ENCODE data around the gene PRCC.

The PRCC gene

GRCh38 chr1:156801409-156802121, 34.2 kb downstream of the PRCC start:
- no peak for DNase-seq

DNA sequence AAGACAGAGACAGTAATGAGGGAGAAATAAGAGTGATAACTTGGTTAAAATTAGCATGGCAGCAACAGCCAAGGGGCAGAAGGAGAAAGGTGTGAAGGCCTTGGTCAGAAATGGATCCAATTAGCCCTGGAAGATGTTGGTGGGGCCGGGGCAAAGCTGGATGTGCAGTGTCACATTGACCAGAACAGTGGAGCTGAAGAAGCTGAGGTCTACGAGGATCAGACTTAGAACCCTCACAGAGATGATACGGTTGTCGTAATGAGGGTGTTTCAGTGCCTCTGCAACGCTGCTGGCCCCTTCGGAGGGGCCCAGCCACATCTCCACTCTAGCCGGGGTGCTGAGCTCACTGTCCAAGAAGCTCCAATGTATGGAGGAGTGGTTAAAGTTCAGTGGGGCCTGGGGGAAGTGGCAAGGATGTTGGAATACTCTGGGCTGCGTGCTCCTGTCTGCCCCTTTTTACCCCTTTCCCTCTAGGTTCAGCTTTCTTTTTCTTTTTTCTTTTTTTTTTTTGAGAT, 35.1 kb downstream of the PRCC start:
- no peak for DNase-seq

DNA sequence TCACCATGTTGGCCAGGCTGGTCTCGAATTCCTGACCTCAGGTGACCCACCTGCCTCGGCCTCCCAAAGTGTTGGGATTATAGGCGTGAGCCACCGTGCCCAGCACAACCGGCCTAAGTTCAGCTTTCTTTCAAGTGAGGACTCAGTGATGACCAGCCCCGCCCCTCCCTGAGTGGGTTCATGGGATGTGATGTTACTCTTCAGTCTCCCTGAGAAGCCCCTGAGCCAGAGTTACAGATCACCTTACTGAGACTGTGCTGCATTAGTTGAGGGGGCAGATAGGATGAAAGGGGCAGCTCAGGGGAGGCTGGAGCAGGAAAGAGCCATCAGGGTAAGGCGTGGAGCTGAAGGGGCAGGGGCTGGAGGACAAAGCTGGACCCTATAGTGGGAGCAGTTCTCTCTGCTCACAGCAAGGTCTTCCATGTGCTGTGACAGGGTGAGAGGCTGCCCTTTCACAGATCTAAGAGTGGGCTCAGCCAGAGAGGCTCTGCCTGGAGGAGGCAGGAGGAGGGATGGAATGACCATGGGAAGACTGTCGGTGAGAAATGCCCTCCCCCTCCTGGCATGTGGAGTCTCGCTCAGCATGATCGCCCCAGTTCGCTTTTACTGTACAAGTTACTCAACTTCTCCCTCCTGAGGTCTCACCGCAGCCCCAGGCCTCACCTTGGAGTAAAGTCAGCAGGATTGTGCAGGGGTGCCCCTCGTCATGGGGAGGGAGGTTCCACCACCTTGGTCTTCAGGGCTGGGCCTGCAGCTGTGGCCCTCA, 35.9 kb downstream of the PRCC start:
- DNase-seq, result no peak

DNA sequence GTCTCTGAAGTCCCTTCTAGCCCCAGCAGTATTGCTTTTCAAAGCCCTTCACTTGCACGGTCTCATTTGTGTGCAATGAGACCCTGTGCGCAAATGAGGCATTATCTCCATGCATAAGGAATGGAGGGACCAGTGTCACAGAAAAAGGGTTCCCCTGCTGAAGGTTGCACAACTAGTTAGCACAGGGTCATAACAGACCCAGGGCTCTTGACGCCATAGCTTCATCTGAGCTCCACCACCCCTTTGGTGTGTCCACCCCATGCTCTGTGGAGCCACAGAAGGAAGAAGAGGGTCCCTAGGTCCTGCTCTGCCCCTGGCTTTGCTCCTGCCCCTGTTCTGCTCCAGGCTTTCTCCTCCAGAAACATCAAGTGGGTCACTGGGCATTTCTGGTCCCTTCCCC, 36.7 kb downstream of the PRCC start:
- DNase-seq, result no peak

GRCh38 chr1:156804572-156805243, 37.4 kb downstream of the PRCC start:
- no peak for DNase-seq

DNA sequence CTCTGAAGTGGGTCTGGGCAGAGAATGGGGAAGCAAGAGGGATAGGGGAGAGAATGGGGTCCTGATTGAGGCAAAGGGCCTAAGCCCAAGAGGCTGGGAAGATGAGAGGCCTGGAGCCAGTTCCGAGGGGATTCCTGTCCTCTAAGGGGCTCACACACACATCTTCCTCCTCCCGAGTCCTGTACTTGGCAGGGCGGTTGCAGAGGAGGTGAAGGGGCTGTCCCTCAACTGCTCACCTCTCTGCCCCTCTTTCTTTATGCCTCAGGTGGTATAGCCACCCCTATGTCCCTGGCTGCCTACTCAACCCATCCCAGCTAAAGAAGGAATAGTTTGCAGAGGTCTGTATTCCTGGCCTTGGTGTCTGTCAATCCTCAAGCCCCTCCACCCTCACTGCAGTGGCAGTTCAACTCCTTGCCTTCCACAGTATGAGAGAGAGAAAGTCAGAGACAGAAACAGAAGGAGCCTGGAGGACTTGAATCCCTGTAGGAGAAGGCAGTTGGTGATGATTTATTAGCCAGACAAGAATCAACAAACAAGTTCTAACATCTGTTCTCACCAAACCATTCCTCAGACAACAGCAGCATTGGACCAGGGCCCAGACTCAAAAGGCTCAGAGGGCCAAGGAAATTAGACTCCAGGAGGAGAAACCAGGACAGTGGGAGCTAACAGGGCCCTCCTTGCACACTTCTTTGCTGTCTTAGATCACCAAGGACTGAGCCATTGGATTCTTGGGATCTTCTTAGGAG, 38.6 kb downstream of the PRCC start:
- no peak for DNase-seq

DNA sequence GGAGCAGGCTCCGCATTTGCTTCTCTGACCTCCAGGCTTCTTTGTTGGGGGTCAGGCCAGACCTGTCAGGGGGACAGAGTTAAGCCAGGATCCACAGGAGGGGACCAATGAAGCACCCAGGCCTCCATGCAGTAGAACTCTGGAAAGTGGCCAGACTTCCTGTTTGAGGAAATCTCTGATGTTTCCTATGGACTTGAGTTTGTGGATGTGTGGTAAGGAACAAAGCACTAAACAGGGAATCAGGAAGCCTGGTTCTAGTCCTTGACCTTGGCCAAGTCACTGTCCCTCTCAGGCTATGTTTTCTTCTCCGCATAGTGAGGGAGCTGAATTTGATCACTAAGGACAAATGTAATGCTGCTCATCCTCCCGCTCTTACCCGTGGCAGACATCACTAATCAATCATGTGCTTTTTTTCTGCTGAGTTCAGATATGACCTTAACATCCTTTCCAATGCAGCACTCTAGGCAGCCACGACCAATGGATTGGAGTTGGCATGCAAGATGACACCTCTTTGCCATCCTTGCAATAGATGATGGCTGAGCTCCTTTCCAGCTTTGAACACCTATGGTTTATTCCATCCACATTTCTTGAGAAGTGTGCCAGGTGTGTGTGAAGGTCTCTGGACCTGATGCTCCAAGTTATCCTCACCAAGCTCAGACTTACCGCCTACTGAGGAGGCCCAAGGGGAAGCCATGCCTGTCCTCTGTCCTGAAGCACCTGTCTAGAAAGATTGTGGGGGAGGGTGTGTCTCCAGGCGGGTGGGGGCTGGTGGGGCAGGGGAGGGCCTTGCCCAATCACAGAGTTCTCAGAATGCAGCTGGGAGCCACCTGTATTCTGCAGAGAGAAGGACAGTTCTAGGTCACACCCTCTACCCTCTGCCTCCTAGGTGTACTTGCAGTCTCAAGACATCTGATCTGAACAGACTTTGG, 39.4 kb downstream of the PRCC start:
- DNase-seq, result no peak

GRCh38 chr1:156807627-156808026, 40.3 kb downstream of the PRCC start:
- DNase-seq, result no peak

GRCh38 chr1:156808186-156809030, 41.1 kb downstream of the PRCC start:
- no peak for DNase-seq

- DNase-seq, result no peak
Observed at GRCh38 chr1:156809281-156809680, 41.9 kb downstream of the PRCC start.

- DNase-seq, result no peak
Observed at GRCh38 chr1:156809711-156810366, 42.5 kb downstream of the PRCC start.

- no peak for DNase-seq
Observed at GRCh38 chr1:156811168-156811567, 43.8 kb downstream of the PRCC start.

- DNase-seq, result no peak
Observed at GRCh38 chr1:156812293-156812990, 45.1 kb downstream of the PRCC start.

DNA sequence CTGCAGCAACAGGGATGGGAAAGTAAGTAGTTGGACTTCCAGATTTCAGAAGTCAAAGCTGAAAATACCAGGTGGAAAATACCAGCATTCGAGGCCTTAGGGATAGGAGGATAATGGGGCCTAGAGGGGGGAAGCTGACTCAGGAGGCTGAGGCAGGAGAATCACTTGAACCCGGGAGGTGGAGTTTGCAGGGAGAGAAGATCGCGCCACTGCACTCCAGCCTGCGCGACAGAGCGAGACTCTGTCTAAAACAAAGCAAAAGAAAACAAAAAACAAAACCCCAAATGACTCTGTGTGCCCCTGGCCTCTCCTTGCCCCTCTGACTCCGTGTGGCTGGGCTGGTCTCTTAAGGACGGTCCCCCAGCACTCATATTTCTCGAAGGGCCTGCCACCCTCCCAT, 46.0 kb downstream of the PRCC start:
- DNase-seq, result no peak

GRCh38 chr1:156813750-156814570, 46.6 kb downstream of the PRCC start:
- peak; percentile 81 for DNase-seq

DNA sequence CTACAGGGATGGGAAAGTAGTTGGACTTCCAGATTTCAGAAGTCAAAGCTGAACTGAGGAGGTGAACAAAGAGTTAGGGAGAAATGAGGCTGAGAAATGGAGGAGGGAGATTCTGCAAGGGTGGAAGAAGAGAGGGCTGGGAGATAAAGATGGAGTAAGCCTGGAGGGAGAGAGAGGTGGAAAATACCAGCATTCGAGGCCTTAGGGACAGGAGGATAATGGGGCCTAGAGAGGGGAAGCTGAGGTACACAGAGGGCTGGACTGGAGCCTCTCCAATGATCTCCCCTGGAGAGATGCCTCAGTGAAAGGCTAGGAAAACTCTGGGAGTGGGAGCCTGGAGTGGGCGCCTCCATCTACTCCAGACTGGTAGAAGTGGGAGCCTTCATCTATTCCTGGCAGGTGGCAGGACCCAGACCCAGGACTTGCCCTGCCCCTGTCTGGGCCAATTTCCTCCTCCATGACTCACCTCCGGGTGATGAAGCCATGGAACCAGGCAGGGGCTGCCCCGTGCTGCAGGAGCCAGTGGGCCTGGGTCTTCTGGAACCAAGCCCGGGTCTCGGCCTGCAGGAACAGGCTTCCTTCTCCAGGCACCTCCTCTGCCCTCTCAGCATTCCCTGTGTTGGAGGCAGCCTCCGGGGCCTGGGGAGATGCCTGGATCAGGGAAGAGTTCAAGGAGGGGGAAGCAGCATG, 47.4 kb downstream of the PRCC start:
- peak; percentile 50 for DNase-seq

DNA sequence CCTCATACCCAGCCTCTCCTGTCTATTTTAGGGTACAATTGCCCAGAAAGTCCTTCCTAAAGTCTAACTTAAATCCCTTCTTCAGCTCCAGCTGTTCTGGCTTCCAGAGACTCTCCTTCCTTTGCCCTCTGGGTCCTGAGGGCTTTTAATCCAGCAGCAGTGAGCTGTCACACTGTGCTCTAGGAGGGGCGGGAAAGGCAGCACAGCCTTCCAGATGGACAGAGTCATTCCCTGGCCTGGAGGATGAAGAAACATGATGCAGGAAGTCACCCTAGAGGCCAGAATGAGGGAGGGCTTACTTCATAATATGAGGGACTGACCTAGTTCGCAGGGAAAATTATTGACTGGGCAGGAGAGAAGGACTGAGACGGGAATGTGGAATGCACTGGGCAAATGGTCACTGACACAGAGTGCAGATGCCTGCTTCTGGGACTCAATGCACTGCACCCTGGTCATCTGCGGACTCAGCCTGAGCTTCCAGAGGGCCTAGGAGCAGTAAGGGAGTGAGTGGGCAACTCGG, 48.0 kb downstream of the PRCC start:
- DNase-seq, result no peak

DNA sequence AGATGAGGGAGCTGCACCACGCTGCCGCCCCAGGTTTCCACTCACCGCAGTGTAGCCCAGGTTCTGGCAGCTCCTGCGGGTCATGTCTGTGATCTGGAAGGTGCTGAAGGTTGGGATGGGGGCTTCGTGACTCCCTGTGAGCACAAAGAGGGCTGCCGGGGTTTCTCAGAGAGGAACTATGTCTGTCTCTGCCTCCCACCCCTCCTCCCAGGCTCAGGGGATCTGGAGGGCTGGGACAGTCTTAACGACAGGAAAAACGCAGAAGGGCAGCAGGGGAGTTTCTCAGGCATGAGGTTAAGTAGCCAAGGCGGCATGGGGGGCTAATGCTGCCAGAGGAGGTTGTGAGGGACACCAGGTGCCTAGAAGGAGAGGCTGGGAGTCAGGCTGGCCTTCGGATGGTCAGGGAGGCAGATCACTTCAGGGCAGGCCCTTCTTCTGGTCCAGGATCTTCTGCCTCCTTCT, 48.7 kb downstream of the PRCC start:
- peak; percentile 51 for DNase-seq

Measured in CD4-positive, alpha-beta T cell treated with Interleukin-21 for 1 hour (primary cell).